Hepatocyte (in vitro differentiated cells): ENCODE data around the gene MRTFA.

Experiments used
- CTCF ChIP-seq: fragments of 200-600 bp; sonication (generic); IDR thresholded peaks from 2 replicates; pipeline ENCODE4 v1.5.1; 2016; ENCODE audit warnings: antibody characterized with exemption, mild to moderate bottlenecking; ENCODE audit not compliant: poor library complexity
- EZH2 ChIP-seq: fragments of 200-600 bp; sonication (generic); IDR thresholded peaks from 2 replicates; pipeline ENCODE4 v1.6.1; 2016; ENCODE audit warnings: antibody characterized with exemption, mild to moderate bottlenecking, borderline replicate concordance
- EZH2phosphoT487 ChIP-seq: fragments of 200-600 bp; sonication (generic); IDR thresholded peaks from one replicate; pipeline ENCODE4 v1.6.1; 2018; ENCODE audit warnings: antibody characterized with exemption, mild to moderate bottlenecking, low read depth, moderate library complexity; ENCODE audit not compliant: unreplicated experiment, severe bottlenecking

GRCh38 chr22:40486962-40487602 is 149.4 kb downstream of the MRTFA start:
- TF ChIP-seq CTCF = no peak
- no peak for TF ChIP-seq EZH2
- no peak for TF ChIP-seq EZH2phosphoT487
